ENCODE measurements around the gene BTBD18.

GRCh38 chr11:57800444-57801182 lies 49.0 kb upstream of the BTBD18 start:
- TF ChIP-seq, protein P1, sequence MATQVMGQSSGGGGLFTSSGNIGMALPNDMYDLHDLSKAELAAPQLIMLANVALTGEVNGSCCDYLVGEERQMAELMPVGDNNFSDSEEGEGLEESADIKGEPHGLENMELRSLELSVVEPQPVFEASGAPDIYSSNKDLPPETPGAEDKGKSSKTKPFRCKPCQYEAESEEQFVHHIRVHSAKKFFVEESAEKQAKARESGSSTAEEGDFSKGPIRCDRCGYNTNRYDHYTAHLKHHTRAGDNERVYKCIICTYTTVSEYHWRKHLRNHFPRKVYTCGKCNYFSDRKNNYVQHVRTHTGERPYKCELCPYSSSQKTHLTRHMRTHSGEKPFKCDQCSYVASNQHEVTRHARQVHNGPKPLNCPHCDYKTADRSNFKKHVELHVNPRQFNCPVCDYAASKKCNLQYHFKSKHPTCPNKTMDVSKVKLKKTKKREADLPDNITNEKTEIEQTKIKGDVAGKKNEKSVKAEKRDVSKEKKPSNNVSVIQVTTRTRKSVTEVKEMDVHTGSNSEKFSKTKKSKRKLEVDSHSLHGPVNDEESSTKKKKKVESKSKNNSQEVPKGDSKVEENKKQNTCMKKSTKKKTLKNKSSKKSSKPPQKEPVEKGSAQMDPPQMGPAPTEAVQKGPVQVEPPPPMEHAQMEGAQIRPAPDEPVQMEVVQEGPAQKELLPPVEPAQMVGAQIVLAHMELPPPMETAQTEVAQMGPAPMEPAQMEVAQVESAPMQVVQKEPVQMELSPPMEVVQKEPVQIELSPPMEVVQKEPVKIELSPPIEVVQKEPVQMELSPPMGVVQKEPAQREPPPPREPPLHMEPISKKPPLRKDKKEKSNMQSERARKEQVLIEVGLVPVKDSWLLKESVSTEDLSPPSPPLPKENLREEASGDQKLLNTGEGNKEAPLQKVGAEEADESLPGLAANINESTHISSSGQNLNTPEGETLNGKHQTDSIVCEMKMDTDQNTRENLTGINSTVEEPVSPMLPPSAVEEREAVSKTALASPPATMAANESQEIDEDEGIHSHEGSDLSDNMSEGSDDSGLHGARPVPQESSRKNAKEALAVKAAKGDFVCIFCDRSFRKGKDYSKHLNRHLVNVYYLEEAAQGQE (IDR thresholded peaks at IDR 0.05; ENCODE audit: low read depth) = no peak
- TF ChIP-seq EP300 (IDR thresholded peaks at IDR 0.05; ENCODE audit: borderline replicate concordance) = no peak
- TF ChIP-seq TAF1 (IDR thresholded peaks at IDR 0.05; ENCODE audit: low read depth) = no peak
- no peak for TF ChIP-seq TEAD4 (IDR thresholded peaks at IDR 0.05)
- TF ChIP-seq MAX (IDR thresholded peaks at IDR 0.05) = no peak
- no peak for TF ChIP-seq FOXM1 (IDR thresholded peaks at IDR 0.05; ENCODE audit: borderline replicate concordance, low read depth)
- no peak for TF ChIP-seq EGR1 (IDR thresholded peaks at IDR 0.05)
- no peak for TF ChIP-seq CEBPB (IDR thresholded peaks at IDR 0.05)
- TF ChIP-seq YY1 (IDR thresholded peaks at IDR 0.05; ENCODE audit: low read depth) = no peak
- no peak for TF ChIP-seq CREB1 (IDR thresholded peaks at IDR 0.05; ENCODE audit: low read depth)
- TF ChIP-seq TCF12 (IDR thresholded peaks at IDR 0.05; ENCODE audit: low read depth) = no peak

All from Ishikawa (cell line).